Neural cell (in vitro differentiated cells): ENCODE measurements around the gene MRTFA.

ENCODE experiments used
- CTCF ChIP-seq: fragments of 450-650 bp; IDR thresholded peaks from 2 replicates; pipeline ENCODE4 v1.5.1; 2014; ENCODE audit warnings: antibody characterized with exemption, mild to moderate bottlenecking, moderate library complexity; ENCODE audit not compliant: poor library complexity, severe bottlenecking
- EZH2 ChIP-seq: fragments of 200-600, 300-800 bp; shearing (Covaris generic), sonication (generic); IDR thresholded peaks from 2 replicates; pipeline ENCODE4 v1.6.1; 2014; ENCODE audit warnings: antibody characterized with exemption, low read length, borderline replicate concordance, mild to moderate bottlenecking; ENCODE audit not compliant: insufficient read depth, poor library complexity, severe bottlenecking

DNA sequence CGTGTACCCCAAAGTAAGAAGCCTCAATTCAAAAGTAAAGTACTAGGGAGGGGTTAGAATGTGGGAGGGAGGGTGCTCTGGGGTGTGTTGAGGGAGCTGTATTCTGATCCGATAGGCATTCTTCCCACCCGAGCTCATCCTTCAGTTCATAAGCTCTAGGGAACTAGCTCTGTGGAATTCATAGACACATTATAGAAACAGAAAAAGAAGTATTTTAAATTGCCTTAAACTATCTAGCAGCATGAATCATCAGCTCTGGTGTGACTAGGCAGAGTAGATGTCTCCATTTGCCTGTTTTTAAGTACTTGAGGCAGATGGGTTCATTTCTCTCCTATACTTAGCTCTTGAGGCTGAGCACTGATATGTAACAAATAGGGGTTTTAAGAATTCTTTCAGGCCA, 273.5 kb downstream of the MRTFA start:
- TF ChIP-seq CTCF = no peak
- TF ChIP-seq EZH2 = no peak
